Natural killer cell (primary cell): ENCODE measurements around the gene MUC16. TPM values are rescaled to one million over a fixed set of nuclear protein-coding genes. Genes with fewer than 3 reads are reported as not detected.
"Not testable (repeated sequence)": the region's sequence is repeated elsewhere in the genome, so short reads cannot be mapped to it uniquely, and the experiment has no call there.

Experiments used
- ATAC-seq, 3 donors: fragments of 150-1000 bp in 2 of 3; fragments of 200-7000 bp in 1 of 3; cut with Tn5 transposase; 1 replicate in 1 of 3; 2 replicates in 2 of 3; pipeline ENCODE4 v1.10.0; 2021; ENCODE audit warnings: mild to moderate bottlenecking in 2 of 3, moderate library complexity in 2 of 3
- DNase-seq, 2 donors: peaks; one replicate each; pipeline versions ENCODE4 v3.0.0 to v3.0.0-alpha.2; 2013 to 2021; ENCODE audit warnings: mixed read lengths in 1 of 2
- H3K27ac ChIP-seq: one replicate; pipeline ENCODE4 v1.5.1; 2013; ENCODE audit warnings: mild to moderate bottlenecking, low read length
- H3K27me3 ChIP-seq: one replicate; pipeline ENCODE4 v1.6.1; 2013; ENCODE audit warnings: low read length; ENCODE audit not compliant: control insufficient read depth, insufficient read depth
- H3K36me3 ChIP-seq: one replicate; pipeline ENCODE4 v1.6.1; 2013; ENCODE audit warnings: low read length; ENCODE audit not compliant: control insufficient read depth, insufficient read depth
- H3K4me1 ChIP-seq: one replicate; pipeline ENCODE4 v1.6.1; 2013; ENCODE audit warnings: low read length; ENCODE audit not compliant: control insufficient read depth, insufficient read depth
- H3K4me3 ChIP-seq: one replicate; pipeline ENCODE4 v1.5.1; 2013; ENCODE audit warnings: low read length
- H3K9me3 ChIP-seq: one replicate; pipeline ENCODE4 v1.6.1; 2013; ENCODE audit warnings: low read length; ENCODE audit not compliant: control insufficient read depth, insufficient read depth
- H3K27ac Mint-ChIP-seq, 2 donors: one replicate each; pipeline ENCODE4 v1.8.0; 2022; ENCODE audit warnings: mild to moderate bottlenecking in 2 of 2, mixed read lengths in 2 of 2, moderate library complexity in 1 of 2
- H3K27me3 Mint-ChIP-seq, 2 donors: one replicate each; pipeline ENCODE4 v1.8.0; 2022; ENCODE audit warnings: low read depth in 2 of 2, mixed read lengths in 2 of 2
- H3K36me3 Mint-ChIP-seq: one replicate; pipeline ENCODE4 v1.8.0; 2022; ENCODE audit warnings: mixed read lengths
- H3K4me1 Mint-ChIP-seq, 2 donors: one replicate each; pipeline ENCODE4 v1.8.0; 2022; ENCODE audit warnings: mixed read lengths in 2 of 2
- H3K4me3 Mint-ChIP-seq: one replicate; pipeline ENCODE4 v1.8.0; 2022; ENCODE audit warnings: mild to moderate bottlenecking, moderate library complexity, mixed read lengths
- H3K9me3 Mint-ChIP-seq, 2 donors: one replicate each; pipeline ENCODE4 v1.8.0; 2022; ENCODE audit warnings: mixed read lengths in 2 of 2
- WGBS: methylation state at CpG from one replicate; pipeline ENCODE4 v1.1.7; 2013; ENCODE audit warnings: missing lambda C conversion rate; ENCODE audit not compliant: insufficient coverage; 5-methylcytosine and 5-hydroxymethylcytosine counted together
- intact Hi-C: fragments of 100-400 bp; cut with micrococcal nuclease; formaldehyde crosslinking; loops from one replicate; pipeline ENCODE4 v1.14.2; 2022
- total RNA-seq, 4 donors: library from RNA; stranded (reverse); fragments of 120-200 nt in 1 of 4; gene quantifications; one replicate each; pipeline versions ENCODE4 v1.2.3 to v1.2.4, GENCODE V29; 2013 to 2022
- TF ChIP-seq, protein P1 (sequence below): fragments of 200-600 bp; IDR thresholded peaks from one replicate; pipeline ENCODE4 v1.8.0; 2022; ENCODE audit warnings: antibody characterized with exemption

The MUC16 gene
- total RNA-seq, 3 donors from 2014 or later (not counting 1 experiment from before 2014, with no cell fraction given) = under 0.01 TPM; not detected in 2

GRCh38 chr19:9054765-9055164, 44.6 kb upstream of the MUC16 start:
- no peaks in the 10 kb centered on the region for H3K4me1 Mint-ChIP-seq
- H3K27ac ChIP-seq = no peak overlapping the region
- no peaks in the 10 kb centered on the region for H3K27me3 ChIP-seq
- H3K27me3 Mint-ChIP-seq = peaks cover 5 to 6% of the 10 kb centered on the region in 2 donors
- H3K4me1 ChIP-seq = no peaks in the 10 kb centered on the region
- DNase-seq = no peak
- TF ChIP-seq, protein P1, sequence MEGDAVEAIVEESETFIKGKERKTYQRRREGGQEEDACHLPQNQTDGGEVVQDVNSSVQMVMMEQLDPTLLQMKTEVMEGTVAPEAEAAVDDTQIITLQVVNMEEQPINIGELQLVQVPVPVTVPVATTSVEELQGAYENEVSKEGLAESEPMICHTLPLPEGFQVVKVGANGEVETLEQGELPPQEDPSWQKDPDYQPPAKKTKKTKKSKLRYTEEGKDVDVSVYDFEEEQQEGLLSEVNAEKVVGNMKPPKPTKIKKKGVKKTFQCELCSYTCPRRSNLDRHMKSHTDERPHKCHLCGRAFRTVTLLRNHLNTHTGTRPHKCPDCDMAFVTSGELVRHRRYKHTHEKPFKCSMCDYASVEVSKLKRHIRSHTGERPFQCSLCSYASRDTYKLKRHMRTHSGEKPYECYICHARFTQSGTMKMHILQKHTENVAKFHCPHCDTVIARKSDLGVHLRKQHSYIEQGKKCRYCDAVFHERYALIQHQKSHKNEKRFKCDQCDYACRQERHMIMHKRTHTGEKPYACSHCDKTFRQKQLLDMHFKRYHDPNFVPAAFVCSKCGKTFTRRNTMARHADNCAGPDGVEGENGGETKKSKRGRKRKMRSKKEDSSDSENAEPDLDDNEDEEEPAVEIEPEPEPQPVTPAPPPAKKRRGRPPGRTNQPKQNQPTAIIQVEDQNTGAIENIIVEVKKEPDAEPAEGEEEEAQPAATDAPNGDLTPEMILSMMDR = no peak
- intact Hi-C loops = no loop called here
- ATAC-seq = no peak
- H3K4me3 Mint-ChIP-seq = no peak overlapping the region
- WGBS = 41% methylated on average over 1 of the region's 8 CpGs
- no peak overlapping the region for H3K27ac Mint-ChIP-seq
- H3K36me3 ChIP-seq = no peaks in the 10 kb centered on the region
- H3K4me3 ChIP-seq = no peak overlapping the region
- H3K36me3 Mint-ChIP-seq = no peaks in the 10 kb centered on the region
- H3K9me3 ChIP-seq = no peaks in the 10 kb centered on the region
- H3K9me3 Mint-ChIP-seq = no peaks in the 10 kb centered on the region

GRCh38 chr19:9054207-9054606, 44.0 kb upstream of the MUC16 start:
- Histone ChIP-seq H3K4me1 (no peaks in the 10 kb centered on the region), H3K27ac (no peak overlapping the region), H3K27me3 (no peaks in the 10 kb centered on the region), H3K36me3 (no peaks in the 10 kb centered on the region), H3K9me3 (no peaks in the 10 kb centered on the region), H3K4me3 (no peak overlapping the region)
- H3K36me3 Mint-ChIP-seq = no peaks in the 10 kb centered on the region
- TF ChIP-seq, protein P1 = no peak
- ATAC-seq (no peak), DNase-seq (no peak)
- H3K9me3 Mint-ChIP-seq = no peaks in the 10 kb centered on the region
- H3K27me3 Mint-ChIP-seq = peaks cover 5 to 6% of the 10 kb centered on the region in 2 donors
- H3K4me3 Mint-ChIP-seq = no peak overlapping the region
- intact Hi-C loops = no loop called here
- 94% methylated on average over 8 of the region's 8 CpGs for WGBS
- no peaks in the 10 kb centered on the region for H3K4me1 Mint-ChIP-seq
- no peak overlapping the region for H3K27ac Mint-ChIP-seq

DNA sequence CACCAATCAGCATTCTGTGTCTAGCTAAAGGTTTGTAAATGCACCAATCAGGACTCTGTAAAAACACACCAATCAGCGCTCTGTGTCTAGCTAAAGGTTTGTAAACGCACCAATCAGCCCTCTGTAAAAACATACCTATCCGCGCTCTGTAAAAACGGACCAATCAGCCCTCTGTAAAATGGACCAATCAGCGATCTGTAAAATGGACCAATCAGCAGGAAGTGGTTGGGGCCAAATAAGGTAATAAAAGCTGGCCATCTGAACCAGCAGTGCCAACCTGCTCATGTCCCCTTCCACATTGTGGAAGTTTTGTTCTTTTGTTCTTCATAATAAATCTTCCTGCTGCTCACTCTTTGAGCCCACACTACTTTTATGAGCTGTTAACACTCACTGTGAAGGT, 43.5 kb upstream of the MUC16 start:
- H3K9me3 ChIP-seq, H3K4me1 ChIP-seq, DNase-seq, H3K27ac ChIP-seq, H3K9me3 Mint-ChIP-seq, ATAC-seq, H3K27me3 Mint-ChIP-seq, H3K36me3 Mint-ChIP-seq, H3K4me3 ChIP-seq, H3K36me3 ChIP-seq, H3K4me1 Mint-ChIP-seq, intact Hi-C loops, H3K27me3 ChIP-seq, H3K4me3 Mint-ChIP-seq, H3K27ac Mint-ChIP-seq: not testable (repeated sequence)
- 95% methylated on average over 6 of the region's 6 CpGs for WGBS

GRCh38 chr19:9052894-9053293, 42.7 kb upstream of the MUC16 start:
- Mint-ChIP-seq H3K4me3 (no peak overlapping the region), H3K27ac (no peak overlapping the region), H3K27me3 (peaks cover 4 to 5% of the 10 kb centered on the region in 2 donors), H3K4me1 (no peaks in the 10 kb centered on the region), H3K36me3 (no peaks in the 10 kb centered on the region), H3K9me3 (no peaks in the 10 kb centered on the region)
- Histone ChIP-seq H3K27me3 (no peaks in the 10 kb centered on the region), H3K4me1 (no peaks in the 10 kb centered on the region), H3K36me3 (no peaks in the 10 kb centered on the region), H3K9me3 (no peaks in the 10 kb centered on the region), H3K4me3 (no peak overlapping the region), H3K27ac (no peak overlapping the region)
- 87% methylated on average over 4 of the region's 4 CpGs for WGBS
- DNase-seq (no peak), ATAC-seq (no peak)
- intact Hi-C loops = no loop called here
- TF ChIP-seq, protein P1 = no peak
